Heart left ventricle (tissue), 13 donors: ENCODE results near the gene GRIN2A.

ENCODE experiments used
- CTCF ChIP-seq, 12 donors: fragments of 200-600 bp; sonication (generic) in 4 of 12; IDR thresholded peaks; one replicate each; pipeline versions ENCODE4 v1.5.0 to v1.8.0; 2018 to 2022; ENCODE audit warnings: antibody characterized with exemption in 12 of 12, mild to moderate bottlenecking in 5 of 12
- POLR2A ChIP-seq, 2 donors: fragments of 450-650 bp; IDR thresholded peaks; one replicate each; pipeline ENCODE4 v1.6.1; 2017; ENCODE audit warnings: antibody characterized with exemption in 2 of 2, mild to moderate bottlenecking in 2 of 2, moderate library complexity in 2 of 2
- donor health status: ischemic (EF 13 %, LVEDD 7.1; RV severe dilation, severe dysfunction).
- donor health status: DM: no; HTN: yes; CAD: no.
- donor health status: DM: no; HTN: no; CAD: no.
- donor health status: ischemic (EF 25% LVEDD 6.9; RV normal size, moderate dysfunction).
- donor health status: ischemic (EF 25% LVEDD 5.7; RV mildly dilated, moderate dysfunction).
- donor health status: ischemic (EF 35%, LVEDD 5.7; RV mildly dilated, moderate dysfunction).
- donor health status: nonischemic (EF 11% LVEDD 7.7; RV severe dilation, severe dysfunction).
- donor health status: DM: yes; HTN: yes; CAD: no.
- donor health status: PGD.
- donor health status: ischemic (EF 29% LVEDD 5.4; RV normal size, mild dysfunction).
- donor health status: nonischemic (EF 23%, LVEDD 6.1; RV moderate dilation, normal function).

GRCh38 chr16:10126686-10127085, 55.5 kb downstream of the GRIN2A start:
- no peak for TF ChIP-seq POLR2A (IDR thresholded peaks at IDR 0.05)
- TF ChIP-seq CTCF (IDR thresholded peaks at IDR 0.05): no peak
